Upper lobe of left lung (tissue), 6 donors: ENCODE measurements around the gene DNTT. TPM values are rescaled to one million over a fixed set of nuclear protein-coding genes. Genes with fewer than 3 reads are reported as not detected.

Experiments
- ATAC-seq, 2 donors: fragments of 200-7000 bp; cut with Tn5 transposase; one replicate each; pipeline ENCODE4 v1.9.1; 2022; ENCODE audit warnings: mild to moderate bottlenecking in 2 of 2, moderate library complexity in 2 of 2; ENCODE audit not compliant: low FRiP score in 2 of 2
- DNase-seq, 2 donors: peaks; one replicate each; pipeline ENCODE4 v3.0.0-alpha.2; 2019 to 2020
- H3K27ac ChIP-seq, 4 donors: fragments of 200-600 bp; sonication (generic); one replicate each; pipeline ENCODE4 v1.5.1; 2016 to 2019
- H3K27me3 ChIP-seq, 4 donors: fragments of 200-600 bp; sonication (generic); one replicate each; pipeline ENCODE4 v1.5.1; 2017 to 2019
- H3K36me3 ChIP-seq, 4 donors: fragments of 200-600 bp; sonication (generic); one replicate each; pipeline ENCODE4 v1.5.1; 2016 to 2019
- H3K4me1 ChIP-seq, 4 donors: fragments of 200-600 bp; sonication (generic); one replicate each; pipeline ENCODE4 v1.5.1; 2018 to 2019
- H3K4me3 ChIP-seq, 4 donors: fragments of 200-600 bp; sonication (generic); one replicate each; pipeline ENCODE4 v1.5.1; 2017 to 2019; ENCODE audit warnings: mild to moderate bottlenecking in 2 of 4, moderate library complexity in 1 of 4
- H3K9me3 ChIP-seq, 4 donors: fragments of 200-600 bp; sonication (generic); one replicate each; pipeline ENCODE4 v1.5.1; 2018 to 2019
- EP300 ChIP-seq, 4 donors: sonication (generic); formaldehyde crosslinking; IDR thresholded peaks; one replicate each; pipeline ENCODE4 v1.5.1; 2017; ENCODE audit warnings: antibody characterized with exemption in 4 of 4, control low read depth in 2 of 4
- POLR2A ChIP-seq, 4 donors: fragments of 450-650 bp; IDR thresholded peaks; one replicate each; pipeline ENCODE4 v1.5.1; 2016 to 2017; ENCODE audit warnings: antibody characterized with exemption in 4 of 4, mild to moderate bottlenecking in 2 of 4
- POLR2AphosphoS5 ChIP-seq, 2 donors: sonication (generic); formaldehyde crosslinking; IDR thresholded peaks; one replicate each; pipeline ENCODE4 v1.5.1; 2017; ENCODE audit warnings: antibody characterized with exemption in 2 of 2
- WGBS, 2 donors: methylation state at CpG; one replicate each; pipeline ENCODE4 v1.1.5; 2017 to 2018; 5-methylcytosine and 5-hydroxymethylcytosine counted together
- total RNA-seq, 6 donors: library from RNA; depleted of rRNA in 4 of 6; stranded (reverse); fragments of >200 nt in 4 of 6; gene quantifications; one replicate each; pipeline versions ENCODE4 v1.1.0 to v1.2.1, GENCODE V29; 2016 to 2021
- TF ChIP-seq, protein P1 (sequence below), 6 experiments: fragments of 450-650 bp in 4 of 6; fragments of 200-600 bp in 2 of 6; sonication (generic) in 2 of 6; IDR thresholded peaks; one replicate each; pipeline ENCODE4 v1.5.1; 2016 to 2019; ENCODE audit warnings: antibody characterized with exemption in 6 of 6
- donor health status: DM: no; HTN: no; CAD: no; lungs with moderate emphysema.
- donor health status: DM: no; HTN: yes; CAD: no; lungs with severe emphysema.

The DNTT gene
- total RNA-seq, 6 donors from 2014 or later, result not detected

DNA sequence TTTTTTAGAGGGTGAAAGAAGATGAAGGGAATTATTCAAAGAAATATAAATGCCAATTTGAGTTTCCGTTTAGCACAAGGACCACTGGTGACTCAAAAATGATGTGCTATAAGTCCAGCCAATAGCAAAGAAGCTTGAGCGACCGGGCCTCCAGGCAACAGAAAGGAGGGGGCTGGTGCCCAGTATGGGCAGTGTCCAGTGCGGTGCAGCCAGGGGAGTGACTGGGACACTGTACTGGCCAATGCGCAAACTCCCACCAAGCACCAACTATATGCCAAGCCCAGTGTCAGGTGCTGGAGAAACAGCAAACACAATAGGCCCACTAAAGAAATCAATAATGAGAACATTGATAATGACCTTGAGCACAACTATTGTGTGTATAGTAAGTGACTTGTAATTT, 64.7 kb downstream of the DNTT start:
- Histone ChIP-seq H3K36me3 (no peaks in the 10 kb centered on the region), H3K9me3 (no peaks in the 10 kb centered on the region), H3K4me3 (no peak overlapping the region), H3K27me3 (peaks cover 0 to 2% (median 0%) of the 10 kb centered on the region in 4 donors), H3K27ac (no peak overlapping the region), H3K4me1 (no peaks in the 10 kb centered on the region)
- DNase-seq, result no peak
- TF ChIP-seq POLR2A (IDR thresholded peaks at IDR 0.05) (no peak), EP300 (IDR thresholded peaks at IDR 0.05) (no peak), POLR2AphosphoS5 (IDR thresholded peaks at IDR 0.05) (no peak)
- TF ChIP-seq, protein P1, sequence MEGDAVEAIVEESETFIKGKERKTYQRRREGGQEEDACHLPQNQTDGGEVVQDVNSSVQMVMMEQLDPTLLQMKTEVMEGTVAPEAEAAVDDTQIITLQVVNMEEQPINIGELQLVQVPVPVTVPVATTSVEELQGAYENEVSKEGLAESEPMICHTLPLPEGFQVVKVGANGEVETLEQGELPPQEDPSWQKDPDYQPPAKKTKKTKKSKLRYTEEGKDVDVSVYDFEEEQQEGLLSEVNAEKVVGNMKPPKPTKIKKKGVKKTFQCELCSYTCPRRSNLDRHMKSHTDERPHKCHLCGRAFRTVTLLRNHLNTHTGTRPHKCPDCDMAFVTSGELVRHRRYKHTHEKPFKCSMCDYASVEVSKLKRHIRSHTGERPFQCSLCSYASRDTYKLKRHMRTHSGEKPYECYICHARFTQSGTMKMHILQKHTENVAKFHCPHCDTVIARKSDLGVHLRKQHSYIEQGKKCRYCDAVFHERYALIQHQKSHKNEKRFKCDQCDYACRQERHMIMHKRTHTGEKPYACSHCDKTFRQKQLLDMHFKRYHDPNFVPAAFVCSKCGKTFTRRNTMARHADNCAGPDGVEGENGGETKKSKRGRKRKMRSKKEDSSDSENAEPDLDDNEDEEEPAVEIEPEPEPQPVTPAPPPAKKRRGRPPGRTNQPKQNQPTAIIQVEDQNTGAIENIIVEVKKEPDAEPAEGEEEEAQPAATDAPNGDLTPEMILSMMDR (IDR thresholded peaks at IDR 0.05), result no peak
- WGBS, 2 donors, result 89 to 95% methylated on average over 5 of the region's 5 CpGs
- no peak for ATAC-seq

DNA sequence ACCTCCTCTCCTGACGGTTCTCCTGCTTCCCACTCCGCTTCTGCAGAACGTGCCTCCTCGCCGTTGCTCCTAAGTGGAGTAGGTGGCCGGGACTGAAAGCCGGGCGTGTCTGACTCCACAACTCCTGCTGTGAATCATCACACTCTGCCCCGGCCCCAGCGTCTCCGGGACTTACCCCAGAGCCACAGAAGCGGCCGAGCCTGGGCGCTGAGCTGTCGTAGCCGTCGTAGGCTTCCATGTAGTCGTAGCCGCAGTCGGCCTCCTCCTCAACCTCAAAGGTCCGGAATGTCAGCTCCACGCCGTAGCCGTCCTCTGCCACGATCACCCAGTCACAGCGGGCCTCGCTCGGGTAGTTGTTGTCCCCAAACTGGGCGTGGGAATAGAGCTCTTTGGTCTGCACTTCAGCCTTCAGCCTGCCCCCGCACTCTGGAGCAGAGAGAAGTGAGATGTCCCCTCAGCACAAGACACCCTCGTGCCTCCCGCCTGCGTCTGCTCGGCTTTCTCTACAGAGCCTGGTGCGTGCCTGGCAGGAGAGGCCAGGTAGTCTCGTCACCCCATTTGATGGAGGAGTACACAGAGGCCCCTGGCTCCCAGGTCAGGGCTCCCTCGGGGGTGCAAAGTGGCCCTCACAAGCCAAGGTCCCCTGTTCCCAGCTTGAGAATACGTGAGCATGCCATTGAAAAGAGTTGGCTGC, 65.8 kb downstream of the DNTT start:
- DNase-seq (no peak), ATAC-seq (no peak)
- Histone ChIP-seq H3K36me3 (no peaks in the 10 kb centered on the region), H3K4me3 (no peak overlapping the region), H3K4me1 (peaks cover 0 to 5% (median 3%) of the 10 kb centered on the region in 4 donors), H3K9me3 (no peaks in the 10 kb centered on the region), H3K27ac (no peak overlapping the region), H3K27me3 (peaks cover 0 to 2% (median 0%) of the 10 kb centered on the region in 4 donors)
- TF ChIP-seq, protein P1 (IDR thresholded peaks at IDR 0.05), result no peak
- TF ChIP-seq POLR2AphosphoS5 (IDR thresholded peaks at IDR 0.05), result no peak
- no peak for TF ChIP-seq POLR2A (IDR thresholded peaks at IDR 0.05)
- TF ChIP-seq EP300 (IDR thresholded peaks at IDR 0.05), result no peak
- 81 to 90% methylated on average over 25 to 35 of the region's 38 CpGs for WGBS, 2 donors

DNA sequence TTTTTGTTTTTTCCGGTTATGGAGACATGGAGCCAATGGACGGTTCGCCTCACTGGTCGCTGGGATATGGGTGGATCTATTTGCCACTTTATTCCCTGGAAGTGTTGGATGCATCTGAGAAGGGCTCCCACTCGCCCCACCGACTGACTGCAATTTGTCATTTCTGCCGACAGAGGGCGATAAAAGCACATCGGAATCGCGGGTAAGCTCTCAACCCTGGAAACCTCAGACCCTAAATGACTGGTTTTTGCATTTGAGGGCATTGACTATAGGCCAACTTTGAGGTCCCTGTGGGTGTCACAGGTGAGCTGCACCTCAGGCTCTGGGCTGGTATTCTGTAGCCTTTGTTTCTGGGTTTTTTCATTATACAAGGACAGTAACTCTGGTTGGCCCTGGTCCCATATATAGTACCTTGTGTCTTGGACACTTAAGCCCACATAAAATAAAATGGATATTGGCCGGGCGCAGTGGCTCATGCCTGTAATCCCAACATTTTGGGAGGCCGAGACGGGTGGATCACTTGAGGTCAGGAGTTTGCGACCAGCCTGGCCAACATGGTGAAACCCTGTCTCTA, 66.4 kb downstream of the DNTT start:
- DNase-seq, result no peak
- H3K4me3 ChIP-seq, result no peak overlapping the region
- peaks cover 0 to 12% (median 3%) of the 10 kb centered on the region in 4 donors for H3K4me1 ChIP-seq
- TF ChIP-seq POLR2A (IDR thresholded peaks at IDR 0.05), result no peak
- TF ChIP-seq, protein P1 (IDR thresholded peaks at IDR 0.05), result peak; percentile 59 to 85 (median 72)
- ATAC-seq, result peak in 1 of 2 donors; percentile 61
- 36 to 38% methylated on average over 16 of the region's 16 CpGs for WGBS, 2 donors
- H3K9me3 ChIP-seq, result no peaks in the 10 kb centered on the region
- H3K27ac ChIP-seq, result no peak overlapping the region
- peaks cover 0 to 2% (median 0%) of the 10 kb centered on the region in 4 donors for H3K27me3 ChIP-seq
- no peaks in the 10 kb centered on the region for H3K36me3 ChIP-seq

- peaks cover 0 to 12% (median 3%) of the 10 kb centered on the region in 4 donors for H3K4me1 ChIP-seq
- H3K27ac ChIP-seq, result no peak overlapping the region
- H3K27me3 ChIP-seq, result peaks cover 0 to 2% (median 0%) of the 10 kb centered on the region in 4 donors
- DNase-seq (peak in 1 of 2 donors; percentile 51), ATAC-seq (no peak)
- no peaks in the 10 kb centered on the region for H3K36me3 ChIP-seq
- WGBS, 2 donors, result 91 to 92% methylated on average over 4 to 11 of the region's 11 CpGs
- no peak overlapping the region for H3K4me3 ChIP-seq
- H3K9me3 ChIP-seq, result no peaks in the 10 kb centered on the region
- TF ChIP-seq, protein P1 (IDR thresholded peaks at IDR 0.05), result no peak
- TF ChIP-seq POLR2A (IDR thresholded peaks at IDR 0.05) (no peak), POLR2AphosphoS5 (IDR thresholded peaks at IDR 0.05) (no peak), EP300 (IDR thresholded peaks at IDR 0.05) (no peak)
Observed at GRCh38 chr10:96371356-96371755, 67.1 kb downstream of the DNTT start.
